B cell (primary cell): Measurements from ENCODE around the gene TIPIN. TPM values are rescaled to one million over a fixed set of nuclear protein-coding genes. Genes with fewer than 3 reads are reported as not detected.
A peak's percentile ranks its signal among the peaks of the same experiment; 100 is the strongest.

Experiments used
- ATAC-seq: fragments of 200-7000 bp; cut with Tn5 transposase; one replicate; pipeline ENCODE4 v1.10.0; 2021; ENCODE audit warnings: low read depth, mild to moderate bottlenecking, moderate number of reproducible peaks, moderate library complexity
- CTCF ChIA-PET: fragments of 350-600 bp; sonication (Branson Sonifier 250); formaldehyde crosslinking; loops from one replicate; lab custom pipeline; 2021; ENCODE audit warnings: antibody characterized with exemption, inconsistent platforms; lab: Charles Lee
- POLR2A ChIA-PET: fragments of 350-600 bp; sonication (Branson Sonifier 250); formaldehyde crosslinking; loops from one replicate; lab custom pipeline; 2021; ENCODE audit warnings: antibody characterized with exemption; lab: Charles Lee
- DNase-seq: peaks from one replicate; pipeline ENCODE4 v3.0.0; 2013
- H2AFZ ChIP-seq: 2 replicates; pipeline ENCODE4 v1.6.1; 2012; ENCODE audit warnings: mild to moderate bottlenecking, low read depth, low read length; ENCODE audit not compliant: insufficient read depth, poor library complexity, severe bottlenecking
- H3K27ac ChIP-seq, 2 donors: 1 replicate in 1 of 2; 2 replicates in 1 of 2; pipeline ENCODE4 v1.5.1; 2012 to 2013; ENCODE audit warnings: low read length in 2 of 2, mild to moderate bottlenecking in 2 of 2, moderate library complexity in 1 of 2
- H3K27me3 ChIP-seq, 4 experiments: fragments of 200-600 bp in 1 of 4; sonication (generic) in 1 of 4; replicated peaks in 1 of 4; 1 replicate in 2 of 4; 2 replicates in 2 of 4; pipeline versions ENCODE4 v1.6.1 to v1.7.0; 2013 to 2016; ENCODE audit warnings: low read length in 3 of 4, mild to moderate bottlenecking in 2 of 4, mixed read lengths in 1 of 4, moderate library complexity in 1 of 4; ENCODE audit not compliant: insufficient read depth in 4 of 4, control insufficient read depth in 3 of 4; ENCODE audit errors: control extremely low read depth in 1 of 4
- H3K36me3 ChIP-seq, 2 experiments: replicated peaks in 1 of 2; 1 replicate in 1 of 2; 2 replicates in 1 of 2; pipeline versions ENCODE4 v1.6.1 to v1.7.1; 2013; ENCODE audit warnings: low read length in 1 of 2; ENCODE audit not compliant: insufficient read depth in 2 of 2, control insufficient read depth in 1 of 2; ENCODE audit errors: control extremely low read depth in 1 of 2, extremely low read depth in 1 of 2
- H3K4me1 ChIP-seq, 2 donors: fragments of 200-600 bp in 1 of 2; sonication (generic) in 1 of 2; 1 replicate in 1 of 2; 2 replicates in 1 of 2; pipeline versions ENCODE4 v1.5.1 to v1.6.1; 2013 to 2017; ENCODE audit warnings: low read length in 2 of 2; ENCODE audit not compliant: control insufficient read depth in 2 of 2, insufficient read depth in 2 of 2
- H3K4me2 ChIP-seq: replicated peaks from 2 replicates; pipeline ENCODE3; 2012; ENCODE audit warnings: mild to moderate bottlenecking, low read depth, low read length; ENCODE audit not compliant: poor library complexity, severe bottlenecking
- H3K4me3 ChIP-seq, 5 experiments: fragments of 200-600 bp in 1 of 5; sonication (generic) in 1 of 5; 1 replicate in 3 of 5; 2 replicates in 2 of 5; pipeline versions ENCODE4 v1.5.1 to v1.7.0; 2011 to 2016; ENCODE audit warnings: low read length in 4 of 5, mild to moderate bottlenecking in 4 of 5, low read depth in 2 of 5, control low read depth in 1 of 5, moderate library complexity in 1 of 5; ENCODE audit not compliant: insufficient read depth in 1 of 5; ENCODE audit errors: control extremely low read depth in 1 of 5, extremely low read depth in 1 of 5
- H3K79me2 ChIP-seq: fragments of 200-600 bp; sonication (generic); one replicate; pipeline ENCODE4 v1.6.0; 2016; ENCODE audit warnings: low read length; ENCODE audit not compliant: control insufficient read depth, insufficient read depth
- H3K9ac ChIP-seq: fragments of 200-600 bp; sonication (generic); 2 replicates; pipeline ENCODE4 v1.6.1; 2017; ENCODE audit warnings: mild to moderate bottlenecking, low read length, moderate library complexity
- H3K9me3 ChIP-seq, 3 donors: one replicate each; pipeline versions ENCODE4 v1.6.1 to v1.7.1; 2013; ENCODE audit warnings: low read length in 2 of 3; ENCODE audit not compliant: control insufficient read depth in 2 of 3, insufficient read depth in 1 of 3; ENCODE audit errors: control extremely low read depth in 1 of 3
- H4K20me1 ChIP-seq: 2 replicates; pipeline ENCODE4 v1.6.0; 2012; ENCODE audit warnings: mild to moderate bottlenecking, low read length; ENCODE audit not compliant: insufficient read depth, control insufficient read depth, poor library complexity, severe bottlenecking
- H3K27ac Mint-ChIP-seq: one replicate; pipeline ENCODE4 v1.8.0; 2021; ENCODE audit warnings: mixed read lengths
- H3K27me3 Mint-ChIP-seq: one replicate; pipeline ENCODE4 v1.8.0; 2021; ENCODE audit warnings: mixed read lengths
- H3K4me1 Mint-ChIP-seq: one replicate; pipeline ENCODE4 v1.8.0; 2021; ENCODE audit warnings: mixed read lengths
- H3K4me3 Mint-ChIP-seq: one replicate; pipeline ENCODE4 v1.8.0; 2021; ENCODE audit warnings: mixed read lengths
- H3K9me3 Mint-ChIP-seq: one replicate; pipeline ENCODE4 v1.8.0; 2022; ENCODE audit warnings: mixed read lengths; ENCODE audit not compliant: insufficient read depth
- EZH2 ChIP-seq: IDR thresholded peaks from 2 replicates; pipeline ENCODE4 v1.6.1; 2012; ENCODE audit warnings: borderline replicate concordance, low read depth, mild to moderate bottlenecking, moderate library complexity, low read length; ENCODE audit not compliant: insufficient read depth, poor library complexity, severe bottlenecking
- WGBS: methylation state at CpG from one replicate; pipeline ENCODE4 v1.1.5; 2013; ENCODE audit warnings: missing lambda C conversion rate; ENCODE audit not compliant: insufficient coverage; 5-methylcytosine and 5-hydroxymethylcytosine counted together
- intact Hi-C: fragments of 100-400 bp; cut with micrococcal nuclease; formaldehyde crosslinking; loops from one replicate; pipeline ENCODE4 v1.10.0; 2022
- polyA plus RNA-seq: library from polyadenylated mRNA; depleted of rRNA; stranded (reverse); fragments of >200 nt; gene quantifications from 2 replicates; pipeline ENCODE4 v1.2.3, GENCODE V29; 2012
- total RNA-seq, 2 donors: library from RNA; stranded (reverse); fragments of 120-200 nt in 1 of 2; gene quantifications; 1 replicate in 1 of 2; 2 replicates in 1 of 2; pipeline versions ENCODE4 v1.2.3 to v1.2.4, GENCODE V29; 2013 to 2022
- TF ChIP-seq, protein P1 (sequence below): fragments of 200-600 bp; IDR thresholded peaks from one replicate; pipeline ENCODE4 v1.8.0; 2022; ENCODE audit warnings: antibody characterized with exemption, mild to moderate bottlenecking

TIPIN gene
- total and polyA plus RNA-seq, 2 donors (not counting 1 experiment from before 2014, with no cell fraction given): 4.1 to 8.8 TPM

DNA sequence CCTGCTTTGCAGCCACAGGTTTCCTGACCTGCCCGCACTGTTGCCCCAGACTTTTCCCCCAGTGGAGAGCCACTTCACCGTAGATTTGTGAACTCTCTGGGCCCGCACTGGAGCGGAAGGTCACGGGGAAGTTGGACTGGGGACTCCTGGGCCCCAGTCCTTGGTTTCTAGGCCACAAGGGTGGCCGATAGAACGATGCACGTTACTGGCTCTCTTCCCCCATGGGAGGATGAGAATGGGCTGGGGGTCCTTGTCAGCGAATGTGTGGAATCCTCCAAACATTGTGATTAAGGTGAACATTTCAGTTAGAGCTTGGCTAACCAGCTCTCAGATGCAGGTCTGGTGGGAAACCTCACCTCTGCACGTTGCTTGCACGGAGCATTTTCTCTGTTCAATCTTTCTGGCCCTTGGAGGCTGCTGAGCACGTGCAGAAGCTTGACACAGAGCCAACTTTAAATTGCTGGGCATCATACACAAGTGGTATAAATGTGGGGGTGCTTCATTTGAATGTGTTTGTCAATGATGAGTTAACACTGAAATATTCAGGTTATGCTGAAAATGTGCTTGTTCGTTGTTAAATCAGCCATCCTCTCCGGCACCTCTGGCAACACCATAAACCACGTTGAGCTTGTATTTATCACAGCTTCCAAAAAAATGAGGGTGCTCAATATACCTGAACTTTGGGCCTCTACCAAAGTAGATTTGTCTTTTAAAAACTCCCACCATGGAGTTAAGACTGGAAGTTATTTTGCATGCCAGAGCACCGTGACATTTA lies 62.1 kb downstream of the TIPIN start:
- Histone ChIP-seq H3K9me3 (no peaks in the 10 kb centered on the region), H3K79me2 (peaks cover 35% of the 10 kb centered on the region), H3K4me2 (peak overlapping the region; percentile 77), H2AFZ (peak overlapping the region; percentile 99), H3K9ac (peak overlapping the region; percentile 87), H3K27ac (peak overlapping the region; percentile 77 to 79), H3K4me3 (peak overlapping the region; percentile 23 to 90 (median 61)), H3K27me3 (no peaks in the 10 kb centered on the region), H3K4me1 (peaks cover 20 to 26% of the 10 kb centered on the region in 2 donors), H4K20me1 (no peaks in the 10 kb centered on the region), H3K36me3 (peaks cover 0 to 5% of the 10 kb centered on the region in 2 experiments)
- POLR2A ChIA-PET: interaction anchor here (1.2 kb wide), 1 partner anchor 210 kb away, joined by 3 read pairs; the partner anchor contains the start of genes RPL4 and ZWILCH
- Mint-ChIP-seq H3K27ac (peak overlapping the region; percentile 93), H3K9me3 (no peaks in the 10 kb centered on the region), H3K4me3 (peak overlapping the region; percentile 89), H3K4me1 (peaks cover 31% of the 10 kb centered on the region), H3K27me3 (no peaks in the 10 kb centered on the region)
- DNase-seq (no peak), ATAC-seq (no peak)
- intact Hi-C loops: loop anchor here (2.0 kb wide), 1 partner anchor 210 kb away; the partner anchor contains the start of genes RPL4 and ZWILCH
- TF ChIP-seq, protein P1, sequence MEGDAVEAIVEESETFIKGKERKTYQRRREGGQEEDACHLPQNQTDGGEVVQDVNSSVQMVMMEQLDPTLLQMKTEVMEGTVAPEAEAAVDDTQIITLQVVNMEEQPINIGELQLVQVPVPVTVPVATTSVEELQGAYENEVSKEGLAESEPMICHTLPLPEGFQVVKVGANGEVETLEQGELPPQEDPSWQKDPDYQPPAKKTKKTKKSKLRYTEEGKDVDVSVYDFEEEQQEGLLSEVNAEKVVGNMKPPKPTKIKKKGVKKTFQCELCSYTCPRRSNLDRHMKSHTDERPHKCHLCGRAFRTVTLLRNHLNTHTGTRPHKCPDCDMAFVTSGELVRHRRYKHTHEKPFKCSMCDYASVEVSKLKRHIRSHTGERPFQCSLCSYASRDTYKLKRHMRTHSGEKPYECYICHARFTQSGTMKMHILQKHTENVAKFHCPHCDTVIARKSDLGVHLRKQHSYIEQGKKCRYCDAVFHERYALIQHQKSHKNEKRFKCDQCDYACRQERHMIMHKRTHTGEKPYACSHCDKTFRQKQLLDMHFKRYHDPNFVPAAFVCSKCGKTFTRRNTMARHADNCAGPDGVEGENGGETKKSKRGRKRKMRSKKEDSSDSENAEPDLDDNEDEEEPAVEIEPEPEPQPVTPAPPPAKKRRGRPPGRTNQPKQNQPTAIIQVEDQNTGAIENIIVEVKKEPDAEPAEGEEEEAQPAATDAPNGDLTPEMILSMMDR: no peak
- TF ChIP-seq EZH2: no peak
- under 1% methylated on average over 12 of the region's 16 CpGs for WGBS
- CTCF ChIA-PET: interaction anchor here (0.6 to 1.6 kb wide), 4 partner anchors 204 to 698 kb away, joined by 3 to 5 read pairs (median 4); no protein-coding TSS in a partner anchor
